ENCODE measurements around the gene GRK4.

The GRK4 gene

DNA sequence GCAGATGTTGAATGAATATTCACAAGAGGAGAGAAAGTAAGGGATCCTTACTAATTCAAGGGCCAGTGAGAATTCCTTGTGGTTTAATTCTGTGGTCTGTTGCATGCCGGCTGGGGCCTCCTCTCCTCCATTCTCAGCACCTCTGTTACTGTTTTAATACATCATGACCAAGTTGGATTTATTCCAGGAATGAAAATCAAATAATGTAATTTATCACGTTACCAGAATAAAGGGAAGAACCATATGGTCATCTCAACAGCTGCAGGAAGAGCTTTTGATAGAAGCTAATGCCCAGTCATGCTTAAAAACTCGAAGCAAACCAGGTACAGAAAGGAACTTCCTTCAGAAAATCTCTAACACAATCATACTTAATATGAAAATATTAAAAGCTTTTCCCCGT is 54.1 kb downstream of the GRK4 start:
- DNase-seq: no peak

- DNase-seq: no peak
These were observed 55.9 kb downstream of the GRK4 start for GRCh38 chr4:3019145-3019846.

DNA sequence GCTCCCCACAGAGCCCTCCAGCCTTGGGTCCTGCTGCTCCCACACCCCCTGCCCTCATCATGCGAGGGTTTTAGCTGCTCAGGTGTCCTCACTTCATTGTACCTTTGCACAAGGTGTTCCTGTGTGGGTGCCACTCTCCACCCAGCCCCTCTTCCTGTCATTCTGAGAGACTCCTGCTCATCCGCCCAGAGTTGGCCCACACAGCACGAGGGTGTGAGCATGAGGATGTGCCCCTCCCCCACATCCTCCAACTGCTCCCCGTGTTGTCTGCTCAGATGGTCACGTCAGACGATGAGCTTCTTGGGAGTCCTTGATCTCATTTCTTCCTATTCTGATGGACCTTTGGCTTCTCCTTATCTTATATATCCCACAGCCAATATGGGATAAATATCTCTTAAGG is 57.8 kb downstream of the GRK4 start:
- DNase-seq: no peak

GRCh38 chr4:3021627-3022026 is 58.3 kb downstream of the GRK4 start:
- DNase-seq: no peak

DNA sequence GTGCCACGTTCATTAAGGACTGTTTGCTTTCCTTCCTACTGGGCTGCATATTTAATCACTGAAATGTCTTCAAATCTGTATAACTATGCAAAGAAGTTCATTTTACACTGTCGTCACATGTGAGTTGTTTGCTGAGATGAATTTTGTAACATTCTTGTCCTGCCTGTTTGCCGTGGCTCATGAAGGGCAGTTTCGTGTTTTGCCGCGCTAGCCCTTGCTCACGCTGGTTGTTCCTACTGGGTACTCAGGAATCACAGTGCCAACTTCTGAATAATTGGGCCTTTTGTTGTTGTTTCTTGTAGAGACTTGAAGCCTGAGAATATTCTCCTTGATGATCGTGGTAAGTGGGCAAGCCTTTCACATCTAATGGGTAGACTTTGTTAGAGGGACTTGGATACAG is 58.7 kb downstream of the GRK4 start:
- no peak for DNase-seq

GRCh38 chr4:3022651-3023050 is 59.3 kb downstream of the GRK4 start:
- no peak for DNase-seq

DNA sequence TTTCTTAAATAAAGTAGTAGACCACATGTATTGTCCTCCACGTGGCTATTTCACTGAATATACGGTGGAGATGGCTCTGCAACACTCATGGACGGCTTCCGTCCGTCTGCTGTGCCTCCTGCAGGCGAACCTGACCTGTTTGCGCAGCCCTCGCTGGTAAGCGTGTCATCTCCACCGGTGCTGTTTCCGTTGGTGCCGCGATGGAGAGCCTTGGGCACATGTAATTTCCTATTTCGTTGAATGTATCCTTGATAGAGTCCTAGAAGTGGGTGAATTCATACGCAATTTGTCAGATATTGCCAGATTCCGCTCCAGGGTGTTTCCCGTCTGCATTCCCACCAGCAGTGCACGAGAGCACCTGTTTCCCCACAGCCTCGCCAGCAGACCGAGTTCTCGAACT is 62.5 kb downstream of the GRK4 start:
- no peak for DNase-seq

DNA sequence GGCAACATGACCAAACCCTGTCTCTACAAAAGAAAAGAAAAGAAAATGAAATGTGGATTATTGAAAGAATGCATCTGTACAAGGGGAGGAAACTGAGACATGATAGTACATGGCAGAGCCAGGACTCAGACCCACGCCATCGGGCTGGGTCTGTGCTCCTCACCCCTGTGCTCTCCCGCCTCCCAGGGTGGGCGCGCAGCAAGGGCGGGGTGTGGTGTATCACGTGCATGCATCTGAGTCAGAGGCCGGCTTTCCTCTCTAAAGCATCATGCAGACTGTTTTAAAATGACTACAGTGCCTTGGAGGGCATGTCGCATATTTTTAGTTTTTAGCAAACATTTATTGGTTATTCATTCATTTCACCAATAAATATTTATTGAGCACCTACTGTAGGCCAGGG is 63.2 kb downstream of the GRK4 start:
- DNase-seq: no peak

DNA sequence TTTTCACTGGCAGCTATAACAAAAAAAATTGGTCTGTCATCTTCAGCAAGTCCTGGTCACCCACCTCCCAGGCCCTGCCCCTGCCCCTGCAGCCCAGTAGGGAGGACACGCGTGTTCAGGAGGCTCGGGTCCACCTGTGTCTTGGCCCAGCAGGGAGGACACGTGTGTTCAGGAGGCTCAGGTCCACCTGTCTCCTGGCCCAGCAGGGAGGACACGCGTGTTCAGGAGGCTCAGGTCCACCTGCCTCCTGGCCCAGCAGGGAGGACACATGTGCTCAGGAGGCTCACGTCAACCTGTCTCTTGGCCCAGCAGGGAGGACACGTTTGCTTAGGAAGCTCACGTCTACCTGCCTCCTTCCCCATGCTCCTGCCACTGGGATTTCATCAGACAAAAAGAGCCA is 66.1 kb downstream of the GRK4 start:
- no peak for DNase-seq

DNA sequence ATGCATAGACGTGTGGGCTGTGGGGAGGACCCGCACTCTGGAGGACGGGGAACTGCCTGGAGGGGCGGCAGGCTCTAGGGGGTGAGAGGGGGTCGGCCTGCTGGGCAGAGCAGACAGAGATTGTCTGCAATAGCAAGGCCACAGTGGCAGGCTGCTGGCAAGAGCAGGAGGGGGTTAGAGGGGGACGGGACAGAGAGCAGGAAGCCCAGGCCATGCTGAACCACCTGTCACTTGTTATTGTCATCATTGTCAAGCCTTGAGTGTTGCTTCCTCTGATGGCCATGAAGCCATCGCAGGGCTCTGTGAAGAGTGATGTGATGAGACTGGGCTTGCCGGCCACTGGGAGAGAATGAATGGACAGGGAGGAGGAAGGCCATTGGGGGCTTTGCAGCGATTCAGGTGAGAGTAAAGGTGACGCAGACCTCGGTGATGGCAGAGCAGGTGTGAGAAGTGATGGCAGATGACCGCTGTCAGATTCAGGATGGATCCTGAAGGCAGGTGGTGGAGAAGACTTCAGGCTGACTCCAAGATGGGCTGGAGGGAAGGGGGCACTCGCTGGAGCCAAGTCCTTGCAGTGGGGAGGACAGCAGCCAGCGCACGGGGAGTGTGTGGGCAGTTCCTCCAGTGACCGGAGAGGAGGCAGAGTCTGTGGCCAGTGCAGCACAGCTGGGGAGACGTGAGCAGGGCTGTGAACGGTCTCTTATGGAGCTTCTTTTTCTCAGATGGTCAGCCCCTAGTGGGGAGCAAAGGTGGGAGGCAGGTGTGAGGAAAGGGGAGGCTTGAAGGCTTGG is 67.4 kb downstream of the GRK4 start:
- DNase-seq: no peak

- DNase-seq: no peak
These were observed 68.1 kb downstream of the GRK4 start for GRCh38 chr4:3031357-3032082.

DNA sequence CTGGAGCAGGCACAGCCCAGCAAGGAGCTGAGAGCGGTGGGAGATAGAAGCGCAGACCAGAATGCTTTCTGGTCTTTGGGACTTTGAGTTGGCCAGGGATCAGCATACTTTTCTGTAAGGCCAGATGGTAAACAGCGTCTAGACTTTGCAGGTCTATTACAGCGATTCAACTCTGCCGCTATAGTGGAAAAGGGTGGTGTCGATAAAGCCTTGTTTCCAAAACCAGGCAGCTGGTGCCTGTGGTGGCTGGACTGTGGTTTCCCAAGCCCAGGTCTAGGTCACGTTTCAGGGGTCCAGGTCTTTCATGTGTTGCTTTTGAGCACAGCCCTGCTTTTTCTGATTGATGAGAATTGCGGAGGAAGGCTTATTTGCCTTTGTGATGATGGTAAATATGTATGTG is 70.9 kb downstream of the GRK4 start:
- no peak for DNase-seq

- no peak for DNase-seq
These were observed 71.9 kb downstream of the GRK4 start for GRCh38 chr4:3035249-3035648.

DNA sequence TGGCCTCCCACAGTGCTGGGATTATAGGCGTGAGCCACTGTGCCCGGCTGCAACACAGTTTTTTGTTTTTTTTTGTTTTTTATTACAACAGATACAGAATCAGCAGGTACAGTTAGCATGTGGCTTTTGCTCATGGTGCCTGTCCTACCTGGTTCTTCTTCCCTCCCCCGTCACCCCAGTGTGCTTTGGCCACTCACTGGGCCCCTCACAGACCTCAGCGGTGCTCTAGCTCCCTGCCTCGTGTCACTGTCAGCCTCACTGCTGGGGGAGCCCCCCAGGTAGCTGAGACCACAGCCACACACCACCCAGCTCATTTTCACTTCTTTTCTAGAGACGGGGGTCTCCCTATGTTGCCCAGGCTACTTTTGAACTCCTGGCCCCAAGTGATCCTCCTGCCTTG is 72.3 kb downstream of the GRK4 start:
- no peak for DNase-seq

DNA sequence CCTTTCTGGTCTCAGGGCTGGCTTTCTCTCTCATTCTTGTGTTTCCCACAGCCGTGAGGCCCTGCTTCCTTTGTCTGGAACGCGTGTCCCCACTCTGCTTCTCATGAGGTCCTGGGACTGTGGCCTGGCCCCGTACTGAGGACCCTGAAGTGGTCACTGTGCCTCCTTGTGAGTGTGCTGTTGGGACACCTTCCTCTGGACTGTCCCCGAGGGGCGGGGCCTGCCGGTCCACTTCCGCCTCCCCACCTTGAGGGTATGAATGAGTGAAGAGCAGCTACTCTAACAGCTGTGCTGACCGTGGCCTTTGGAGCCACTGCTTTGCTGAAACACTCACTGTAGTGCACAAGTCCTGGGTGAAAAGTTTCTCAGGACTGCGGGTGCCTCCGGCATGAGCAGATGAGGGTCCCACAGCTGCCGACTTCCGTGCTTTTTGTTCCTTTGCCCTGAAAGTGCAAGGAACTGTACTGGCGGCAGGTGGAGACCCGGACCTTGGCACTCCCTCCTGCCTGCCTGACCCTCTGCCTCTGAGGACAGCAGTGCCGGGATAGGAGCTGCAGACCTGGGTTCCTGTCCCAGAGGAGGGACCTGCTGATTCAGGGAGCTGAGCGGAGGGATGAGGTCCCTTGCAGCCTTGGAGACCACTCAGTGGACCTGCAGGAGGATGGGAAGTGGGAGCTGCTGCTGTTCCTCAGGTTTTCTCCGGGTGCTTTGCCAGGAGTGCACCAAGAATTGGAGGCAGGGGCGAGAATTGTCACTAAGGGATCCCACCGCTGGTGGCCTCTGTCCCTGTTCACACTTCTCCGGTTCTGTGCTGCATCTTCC is 73.0 kb downstream of the GRK4 start:
- DNase-seq: no peak

GRCh38 chr4:3037957-3038461 is 74.6 kb downstream of the GRK4 start:
- DNase-seq: peak; percentile 43

- no peak for DNase-seq
These were observed 76.5 kb downstream of the GRK4 start for GRCh38 chr4:3039706-3040366.

- no peak for DNase-seq
These were observed 77.3 kb downstream of the GRK4 start for GRCh38 chr4:3040452-3041191.

DNA sequence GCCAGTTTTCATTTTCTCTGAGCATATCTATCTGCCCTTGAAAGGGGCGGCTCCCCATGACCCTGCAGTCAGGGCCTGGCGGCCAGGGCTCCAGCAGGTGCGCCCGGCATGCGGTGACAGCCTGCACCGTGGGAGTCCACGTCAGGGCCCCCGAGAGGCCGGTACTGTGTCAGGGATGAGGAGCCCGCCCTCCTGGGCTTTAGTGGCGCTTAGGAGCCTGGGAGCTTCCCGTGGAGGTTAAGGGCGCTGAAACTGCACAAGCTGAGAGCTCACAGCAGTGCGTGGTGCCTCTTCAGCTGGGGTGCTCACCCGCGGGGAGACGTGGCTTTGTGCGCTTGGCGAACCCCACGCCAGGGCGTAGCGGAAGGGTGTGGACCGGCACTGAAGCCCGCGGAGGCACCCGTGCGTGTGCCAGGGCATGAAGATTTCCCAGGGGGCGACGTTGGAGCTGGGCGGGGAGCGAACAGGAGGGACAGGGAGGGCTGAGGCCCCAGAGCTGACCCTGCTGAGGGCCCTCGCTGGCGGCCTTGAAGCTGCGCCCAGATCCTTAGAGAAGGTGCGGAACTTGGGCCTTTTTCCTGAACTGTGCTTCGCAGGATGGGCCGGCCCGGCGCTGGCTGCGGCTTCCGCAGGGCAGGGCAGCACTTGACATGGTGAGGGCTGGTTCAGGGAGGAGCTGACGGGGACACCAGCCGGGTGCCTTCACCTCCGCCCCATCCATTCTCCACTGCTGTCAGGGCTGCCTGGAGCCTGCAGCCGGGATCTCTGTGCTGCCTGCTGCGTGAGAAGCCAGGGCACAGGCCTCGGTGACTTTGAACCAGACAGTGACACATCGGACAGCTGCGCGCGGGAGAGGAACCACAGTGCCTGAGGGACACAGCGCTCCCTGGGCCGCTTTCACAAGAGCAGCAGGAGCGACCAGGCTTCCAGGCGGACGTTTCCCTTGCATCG is 78.1 kb downstream of the GRK4 start:
- DNase-seq: no peak

- DNase-seq: no peak
These were observed 78.9 kb downstream of the GRK4 start for GRCh38 chr4:3042226-3042625.

Data from NCI-H1105 treated with DMSO at 0.1 percent for 48 hours (cell line).